ENCODE data around the gene KCNAB1. TPM values are rescaled to one million over a fixed set of nuclear protein-coding genes. Genes with fewer than 3 reads are reported as not detected.
A peak's percentile ranks its signal among the peaks of the same experiment; 100 is the strongest.

KCNAB1 gene
- total and polyA plus RNA-seq, 8 donors, result 0.76 to 4.9 (median 3.2) TPM

- DNase-seq, result no peak
- Histone ChIP-seq H3K9me3 (no peaks in the 10 kb centered on the region), H3K27me3 (no peaks in the 10 kb centered on the region), H3K4me1 (no peaks in the 10 kb centered on the region), H3K27ac (no peak overlapping the region), H3K4me3 (no peak overlapping the region), H3K36me3 (no peaks in the 10 kb centered on the region)
- intact Hi-C loops (cut with DNase I), result no loop called here
- no peak for ATAC-seq
- 75 to 79% methylated on average over 7 of the region's 7 CpGs for WGBS, 2 donors
- no peak for TF ChIP-seq CTCF (IDR thresholded peaks at IDR 0.05)
- FAIRE-seq, result no peak
Observed at GRCh38 chr3:156344215-156344614, 223.8 kb downstream of the KCNAB1 start.

GRCh38 chr3:156349111-156349510 is 228.7 kb downstream of the KCNAB1 start:
- Histone ChIP-seq H3K9me3 (no peaks in the 10 kb centered on the region), H3K36me3 (no peaks in the 10 kb centered on the region), H3K4me1 (no peaks in the 10 kb centered on the region), H3K4me3 (no peak overlapping the region), H3K27me3 (no peaks in the 10 kb centered on the region), H3K27ac (no peak overlapping the region)
- FAIRE-seq (no peak), DNase-seq (no peak), ATAC-seq (no peak)
- TF ChIP-seq CTCF (IDR thresholded peaks at IDR 0.05), result no peak
- intact Hi-C loops (cut with DNase I), result no loop called here

- H3K27ac ChIP-seq, result no peak overlapping the region
- no peak overlapping the region for H3K4me3 ChIP-seq
- no peak for DNase-seq
- no peaks in the 10 kb centered on the region for H3K36me3 ChIP-seq
- no peak for TF ChIP-seq CTCF (IDR thresholded peaks at IDR 0.05)
- no peaks in the 10 kb centered on the region for H3K4me1 ChIP-seq
- intact Hi-C loops (cut with DNase I), result no loop called here
- ATAC-seq, result no peak
- H3K9me3 ChIP-seq, result no peaks in the 10 kb centered on the region
- no peaks in the 10 kb centered on the region for H3K27me3 ChIP-seq
- no peak for FAIRE-seq
Observed at GRCh38 chr3:156349978-156350377, 229.6 kb downstream of the KCNAB1 start.

GRCh38 chr3:156350781-156351180 is 230.4 kb downstream of the KCNAB1 start:
- WGBS, 2 donors, result 26 to 43% methylated on average over 4 of the region's 4 CpGs
- no peaks in the 10 kb centered on the region for H3K27me3 ChIP-seq
- no peak for TF ChIP-seq CTCF (IDR thresholded peaks at IDR 0.05)
- FAIRE-seq, result no peak
- ATAC-seq, result no peak
- H3K36me3 ChIP-seq, result no peaks in the 10 kb centered on the region
- H3K4me1 ChIP-seq, result no peaks in the 10 kb centered on the region
- intact Hi-C loops (cut with DNase I), result no loop called here
- H3K9me3 ChIP-seq, result no peaks in the 10 kb centered on the region
- H3K4me3 ChIP-seq, result no peak overlapping the region
- H3K27ac ChIP-seq, result no peak overlapping the region
- no peak for DNase-seq

GRCh38 chr3:156351783-156352182 is 231.4 kb downstream of the KCNAB1 start:
- FAIRE-seq (no peak), DNase-seq (peak in 1 of 6 donors; percentile 33), ATAC-seq (no peak)

More at GRCh38 chr3:156351783-156352182, 231.4 kb downstream of the KCNAB1 start:
- Histone ChIP-seq H3K27ac (no peak overlapping the region), H3K36me3 (no peaks in the 10 kb centered on the region), H3K4me3 (no peak overlapping the region), H3K9me3 (no peaks in the 10 kb centered on the region), H3K27me3 (no peaks in the 10 kb centered on the region), H3K4me1 (no peaks in the 10 kb centered on the region)
- TF ChIP-seq CTCF (IDR thresholded peaks at IDR 0.05), result no peak
- intact Hi-C loops (cut with DNase I), result no loop called here
- WGBS, 2 donors, result 91 to 99% methylated on average over 6 of the region's 6 CpGs

All from pancreas (tissue), 10 donors.